Stimulated activated naive CD8-positive, alpha-beta T cell treated with anti-CD3 and anti-CD28 coated beads, Interleukin-15, amount 100 ng/mL, for 72 hours (primary cell): ENCODE results near the gene PPM1M.

ENCODE experiments used
- ATAC-seq: fragments of 150-1000 bp; cut with Tn5 transposase; 2 replicates; pipeline ENCODE4 v1.10.0; 2021; ENCODE audit warnings: mild to moderate bottlenecking, moderate library complexity
- DNase-seq, 2 donors: peaks; one replicate each; pipeline ENCODE4 v3.0.0; 2021 to 2022
- H3K27ac Mint-ChIP-seq, 2 donors: one replicate each; pipeline ENCODE4 v1.8.0; 2022; ENCODE audit warnings: mild to moderate bottlenecking in 2 of 2, mixed read lengths in 2 of 2, moderate library complexity in 2 of 2
- H3K27me3 Mint-ChIP-seq: one replicate; pipeline ENCODE4 v1.8.0; 2022; ENCODE audit warnings: mixed read lengths
- H3K4me1 Mint-ChIP-seq: one replicate; pipeline ENCODE4 v1.8.0; 2022; ENCODE audit warnings: mild to moderate bottlenecking, mixed read lengths
- H3K4me3 Mint-ChIP-seq, 2 donors: one replicate each; pipeline ENCODE4 v1.8.0; 2022; ENCODE audit warnings: mild to moderate bottlenecking in 2 of 2, mixed read lengths in 2 of 2, moderate library complexity in 1 of 2
- H3K9me3 Mint-ChIP-seq, 2 donors: one replicate each; pipeline ENCODE4 v1.8.0; 2022; ENCODE audit warnings: mixed read lengths in 2 of 2

PPM1M gene

DNA sequence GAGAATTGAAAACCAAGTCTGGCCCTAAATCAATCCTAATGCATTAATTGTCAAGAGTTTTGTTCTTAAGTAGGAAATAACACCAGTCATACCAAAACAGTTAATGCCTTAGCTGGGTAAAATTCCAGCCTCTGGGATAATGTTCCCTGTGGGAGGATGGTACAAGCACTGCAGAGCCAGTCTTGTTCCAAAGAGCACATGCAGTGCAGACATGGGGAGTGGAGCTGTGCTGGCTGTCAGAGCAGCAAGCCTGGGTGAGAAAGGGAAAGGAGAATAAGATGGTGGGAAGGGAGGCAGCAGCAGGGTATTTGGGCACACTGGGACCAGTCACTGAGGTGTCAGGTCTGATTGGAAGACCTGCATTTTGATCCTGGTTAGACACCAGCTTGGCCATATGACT, 35.5 kb upstream of the PPM1M start:
- Mint-ChIP-seq H3K9me3 (no peaks in the 10 kb centered on the region), H3K4me3 (no peak overlapping the region), H3K27me3 (no peaks in the 10 kb centered on the region), H3K27ac (peak overlapping the region in 1 of 2 donors; percentile 72), H3K4me1 (peaks cover 2% of the 10 kb centered on the region)
- DNase-seq, result no peak
- ATAC-seq, result no peak

DNA sequence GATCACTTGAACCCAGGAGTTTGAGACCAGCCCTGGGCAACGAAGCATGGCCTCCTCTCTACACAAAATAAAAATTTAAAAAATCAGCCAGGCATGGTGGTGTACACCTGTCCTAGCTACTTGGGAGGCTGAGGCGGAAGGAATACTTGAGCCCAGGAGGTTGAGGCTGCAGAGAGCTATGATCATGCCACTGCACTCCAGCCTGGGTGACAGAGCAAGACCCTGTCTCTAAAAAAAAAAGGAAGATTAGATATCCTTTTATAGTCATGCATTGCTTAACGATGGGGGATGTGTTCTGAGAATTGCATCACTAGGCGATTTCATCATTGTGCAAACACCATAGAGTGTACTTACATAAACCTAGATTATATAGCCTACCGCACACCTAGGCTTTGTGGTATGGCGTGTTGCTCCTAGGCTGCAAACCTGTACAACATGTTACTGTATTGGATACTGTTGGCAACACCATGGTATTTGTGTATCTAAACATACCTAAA, 35.0 kb upstream of the PPM1M start:
- DNase-seq, result no peak
- no peaks in the 10 kb centered on the region for H3K4me1 Mint-ChIP-seq
- H3K9me3 Mint-ChIP-seq, result no peaks in the 10 kb centered on the region
- no peak for ATAC-seq
- no peaks in the 10 kb centered on the region for H3K27me3 Mint-ChIP-seq
- H3K4me3 Mint-ChIP-seq, result no peak overlapping the region
- H3K27ac Mint-ChIP-seq, result no peak overlapping the region

DNA sequence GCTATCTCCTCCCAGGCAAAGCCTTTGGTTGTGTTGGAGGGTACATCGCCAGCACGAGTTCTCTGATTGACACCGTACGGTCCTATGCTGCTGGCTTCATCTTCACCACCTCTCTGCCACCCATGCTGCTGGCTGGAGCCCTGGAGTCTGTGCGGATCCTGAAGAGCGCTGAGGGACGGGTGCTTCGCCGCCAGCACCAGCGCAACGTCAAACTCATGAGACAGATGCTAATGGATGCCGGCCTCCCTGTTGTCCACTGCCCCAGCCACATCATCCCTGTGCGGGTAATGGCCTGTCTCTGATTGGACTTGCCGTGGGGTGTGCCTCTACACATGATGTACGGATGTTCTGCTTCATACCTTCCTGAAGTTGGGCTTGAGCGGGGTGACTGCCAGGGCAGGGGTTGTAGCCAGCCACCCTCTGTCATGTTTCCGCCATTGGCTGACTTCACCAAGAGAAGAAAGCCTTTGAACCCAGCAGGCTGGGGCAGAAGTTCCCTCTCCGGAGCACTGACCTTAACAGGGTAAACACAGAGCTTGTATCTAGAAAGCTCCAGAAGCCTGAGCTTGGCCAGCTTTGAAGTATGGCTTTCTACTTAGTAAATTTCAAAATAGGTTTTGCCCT, 34.2 kb upstream of the PPM1M start:
- Mint-ChIP-seq H3K4me3 (no peak overlapping the region), H3K9me3 (no peaks in the 10 kb centered on the region), H3K4me1 (peaks cover under 1% of the 10 kb centered on the region), H3K27me3 (no peaks in the 10 kb centered on the region), H3K27ac (no peak overlapping the region)
- DNase-seq (no peak), ATAC-seq (no peak)

DNA sequence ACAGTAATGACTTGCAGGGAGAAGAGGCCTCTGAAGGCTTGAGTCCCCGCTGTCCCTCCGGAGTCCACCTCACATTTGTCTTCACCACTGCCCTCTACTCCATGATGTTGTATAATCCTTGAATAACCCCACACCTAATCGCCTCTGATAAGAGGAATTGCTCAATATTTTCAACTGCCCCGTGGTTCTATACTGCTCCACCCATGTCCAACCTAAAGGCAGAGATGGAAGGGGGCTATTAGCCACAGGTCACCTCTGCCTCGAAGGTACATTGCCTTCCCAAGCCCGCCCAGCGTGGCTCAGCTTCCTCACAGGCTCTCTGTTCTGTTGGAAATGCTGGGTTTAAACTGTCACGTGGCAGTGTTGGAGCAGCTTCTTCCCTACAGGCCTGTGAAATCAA, 32.6 kb upstream of the PPM1M start:
- no peak for DNase-seq
- H3K9me3 Mint-ChIP-seq, result no peaks in the 10 kb centered on the region
- no peak overlapping the region for H3K4me3 Mint-ChIP-seq
- H3K4me1 Mint-ChIP-seq, result peaks cover 17% of the 10 kb centered on the region
- no peaks in the 10 kb centered on the region for H3K27me3 Mint-ChIP-seq
- no peak overlapping the region for H3K27ac Mint-ChIP-seq
- no peak for ATAC-seq

DNA sequence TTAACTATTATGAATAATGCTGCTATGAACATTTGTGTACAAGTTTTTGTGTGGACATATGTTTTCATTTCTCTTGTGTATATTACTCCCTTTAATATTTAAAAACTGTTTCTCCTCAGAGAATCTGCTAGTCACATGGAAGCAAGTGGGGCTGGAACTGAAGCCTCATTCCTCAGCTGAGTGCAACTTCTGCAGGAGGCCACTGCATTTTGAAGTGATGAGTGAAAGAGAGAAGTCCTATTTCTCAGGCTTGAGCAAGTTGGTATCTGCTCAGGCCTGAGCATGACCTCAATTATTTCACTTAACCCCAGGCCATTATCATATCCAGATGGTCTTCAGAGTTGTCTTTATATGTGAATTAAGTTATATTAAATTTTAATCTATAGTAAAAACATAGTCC, 31.7 kb upstream of the PPM1M start:
- no peaks in the 10 kb centered on the region for H3K27me3 Mint-ChIP-seq
- H3K9me3 Mint-ChIP-seq, result no peaks in the 10 kb centered on the region
- DNase-seq, result no peak
- peaks cover 26% of the 10 kb centered on the region for H3K4me1 Mint-ChIP-seq
- ATAC-seq, result no peak
- H3K4me3 Mint-ChIP-seq, result no peak overlapping the region
- no peak overlapping the region for H3K27ac Mint-ChIP-seq

DNA sequence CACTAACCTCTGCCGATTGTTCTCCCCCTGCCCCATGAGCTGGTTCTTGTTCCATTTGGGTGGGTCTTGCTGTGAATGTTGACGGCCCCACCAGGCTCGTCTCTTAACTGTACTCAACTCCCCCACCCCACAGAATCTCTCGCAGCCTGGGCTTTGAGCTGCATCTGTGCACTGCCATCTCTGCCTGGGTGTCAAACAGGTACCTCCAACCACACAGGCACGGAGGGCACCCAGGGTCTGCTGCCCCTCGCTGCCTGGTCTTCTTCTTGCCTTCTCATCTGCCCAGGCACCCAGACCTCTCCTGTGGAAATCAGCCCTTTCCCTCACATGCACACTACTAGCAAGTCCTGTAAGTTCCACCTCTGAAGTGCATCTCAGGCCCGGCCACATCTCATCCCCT, 30.2 kb upstream of the PPM1M start:
- Mint-ChIP-seq H3K27ac (no peak overlapping the region), H3K4me3 (no peak overlapping the region), H3K9me3 (no peaks in the 10 kb centered on the region), H3K4me1 (peaks cover 40% of the 10 kb centered on the region), H3K27me3 (no peaks in the 10 kb centered on the region)
- DNase-seq (no peak), ATAC-seq (no peak)

DNA sequence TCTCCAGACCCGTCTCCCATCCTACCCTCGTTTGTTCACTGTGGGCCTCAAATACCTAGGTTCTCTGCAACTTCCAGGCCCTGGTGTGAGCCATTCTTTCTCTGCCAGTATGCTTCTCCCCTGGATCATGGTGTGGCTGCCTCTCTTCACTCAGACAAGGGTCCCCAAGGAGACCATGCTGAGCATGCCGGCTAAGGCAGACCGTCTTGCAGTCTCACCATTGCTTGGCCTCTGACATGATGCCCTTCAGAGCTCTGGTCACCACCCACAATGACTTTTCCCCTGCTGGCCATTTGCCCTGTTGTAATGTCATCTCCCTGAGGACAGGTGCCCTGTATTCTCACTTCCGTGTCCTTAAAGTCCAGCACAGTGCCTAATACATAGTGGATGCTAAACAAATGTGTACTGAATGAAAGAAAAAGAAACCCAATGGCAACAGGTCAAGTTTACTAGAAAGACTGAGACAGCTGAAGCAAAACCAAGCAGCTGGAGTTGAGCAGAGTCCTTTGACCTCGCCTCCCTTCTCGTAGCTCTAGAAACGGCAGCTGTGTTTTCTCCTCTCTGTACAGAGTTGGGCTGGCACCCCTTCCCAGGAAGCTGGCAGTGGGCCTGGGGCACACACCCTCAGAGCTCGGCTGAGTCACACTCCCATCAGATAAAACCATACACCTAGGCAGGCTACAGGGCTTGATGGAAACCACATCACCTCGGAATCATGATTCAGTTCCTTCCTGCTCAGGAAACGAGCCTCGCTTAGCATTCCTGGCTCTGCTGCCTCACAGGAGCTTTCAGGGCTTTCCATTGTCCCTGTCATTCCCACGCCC, 28.8 kb upstream of the PPM1M start:
- peak overlapping the region; percentile 75 to 89 for H3K27ac Mint-ChIP-seq
- H3K4me1 Mint-ChIP-seq, result peaks cover 54% of the 10 kb centered on the region
- DNase-seq (no peak), ATAC-seq (peak; percentile 44)
- peak overlapping the region; percentile 73 to 77 for H3K4me3 Mint-ChIP-seq
- no peaks in the 10 kb centered on the region for H3K9me3 Mint-ChIP-seq
- H3K27me3 Mint-ChIP-seq, result no peaks in the 10 kb centered on the region

DNA sequence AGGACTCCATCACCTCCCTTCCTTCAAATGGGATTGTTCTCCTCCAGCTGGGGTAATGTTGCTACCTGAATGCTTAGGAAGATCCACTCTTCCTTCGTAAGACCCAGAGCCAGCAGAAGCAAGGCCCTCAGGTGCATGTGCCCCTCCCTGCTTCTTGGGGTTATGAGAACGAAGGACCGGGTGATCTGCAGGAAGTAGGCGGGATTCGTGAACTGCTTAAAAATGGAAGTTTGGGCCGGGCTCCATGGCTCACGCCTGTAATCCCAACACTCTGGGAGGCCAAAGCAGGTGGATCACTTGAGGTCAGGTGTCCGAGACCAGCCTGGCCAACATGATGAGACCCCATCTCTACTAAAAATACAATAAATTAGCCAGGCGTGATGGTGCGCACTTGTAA, 28.2 kb upstream of the PPM1M start:
- Mint-ChIP-seq H3K27ac (peak overlapping the region; percentile 79 to 89), H3K27me3 (no peaks in the 10 kb centered on the region), H3K4me1 (peaks cover 60% of the 10 kb centered on the region), H3K9me3 (no peaks in the 10 kb centered on the region), H3K4me3 (peak overlapping the region; percentile 73 to 77)
- ATAC-seq, result no peak
- no peak for DNase-seq

DNA sequence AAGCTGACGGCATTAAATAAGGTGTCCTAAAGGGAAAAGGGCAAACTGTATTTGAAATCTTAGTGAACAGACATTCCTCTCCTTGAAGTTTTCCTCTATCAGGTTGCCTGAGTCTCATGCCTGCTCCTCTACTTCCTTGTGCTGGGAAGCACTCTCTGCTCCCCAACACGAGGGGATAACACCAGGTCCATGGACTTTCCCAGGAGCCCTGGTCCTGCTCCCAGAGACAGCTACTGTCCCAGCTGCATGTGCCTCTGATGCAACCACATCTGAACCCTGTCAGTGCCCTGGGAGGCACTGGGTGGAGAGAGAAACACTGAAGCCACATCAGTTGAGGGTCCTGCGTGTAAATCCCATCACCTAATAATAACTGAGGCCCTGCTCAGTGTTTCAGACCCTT, 27.5 kb upstream of the PPM1M start:
- peaks cover 67% of the 10 kb centered on the region for H3K4me1 Mint-ChIP-seq
- DNase-seq (no peak), ATAC-seq (no peak)
- H3K27me3 Mint-ChIP-seq, result no peaks in the 10 kb centered on the region
- peak overlapping the region; percentile 79 to 89 for H3K27ac Mint-ChIP-seq
- no peaks in the 10 kb centered on the region for H3K9me3 Mint-ChIP-seq
- peak overlapping the region; percentile 73 to 77 for H3K4me3 Mint-ChIP-seq

DNA sequence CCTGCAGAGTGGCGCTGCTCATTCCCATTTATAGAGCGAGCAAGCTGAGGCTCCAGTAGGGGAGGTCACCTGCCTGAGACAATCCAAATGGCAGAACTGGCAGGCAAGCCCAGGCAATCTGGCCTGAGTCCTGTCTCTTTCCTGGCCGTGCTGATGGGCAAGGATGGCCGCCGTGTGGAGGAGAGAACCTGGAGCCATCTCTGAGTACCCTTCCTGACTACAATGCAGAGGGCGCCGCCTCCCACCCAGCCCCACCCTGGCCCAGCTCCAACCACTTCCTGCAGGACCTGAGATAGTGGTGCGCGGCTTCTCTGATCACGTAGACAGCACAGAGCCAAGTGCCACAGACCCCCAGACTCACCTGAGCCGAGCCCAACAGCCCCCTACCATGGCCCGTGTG, 27.1 kb upstream of the PPM1M start:
- Mint-ChIP-seq H3K9me3 (no peaks in the 10 kb centered on the region), H3K4me3 (peak overlapping the region; percentile 73 to 77), H3K27me3 (no peaks in the 10 kb centered on the region), H3K4me1 (peaks cover 71% of the 10 kb centered on the region), H3K27ac (peak overlapping the region; percentile 79 to 89)
- DNase-seq, result no peak
- peak; percentile 64 for ATAC-seq

DNA sequence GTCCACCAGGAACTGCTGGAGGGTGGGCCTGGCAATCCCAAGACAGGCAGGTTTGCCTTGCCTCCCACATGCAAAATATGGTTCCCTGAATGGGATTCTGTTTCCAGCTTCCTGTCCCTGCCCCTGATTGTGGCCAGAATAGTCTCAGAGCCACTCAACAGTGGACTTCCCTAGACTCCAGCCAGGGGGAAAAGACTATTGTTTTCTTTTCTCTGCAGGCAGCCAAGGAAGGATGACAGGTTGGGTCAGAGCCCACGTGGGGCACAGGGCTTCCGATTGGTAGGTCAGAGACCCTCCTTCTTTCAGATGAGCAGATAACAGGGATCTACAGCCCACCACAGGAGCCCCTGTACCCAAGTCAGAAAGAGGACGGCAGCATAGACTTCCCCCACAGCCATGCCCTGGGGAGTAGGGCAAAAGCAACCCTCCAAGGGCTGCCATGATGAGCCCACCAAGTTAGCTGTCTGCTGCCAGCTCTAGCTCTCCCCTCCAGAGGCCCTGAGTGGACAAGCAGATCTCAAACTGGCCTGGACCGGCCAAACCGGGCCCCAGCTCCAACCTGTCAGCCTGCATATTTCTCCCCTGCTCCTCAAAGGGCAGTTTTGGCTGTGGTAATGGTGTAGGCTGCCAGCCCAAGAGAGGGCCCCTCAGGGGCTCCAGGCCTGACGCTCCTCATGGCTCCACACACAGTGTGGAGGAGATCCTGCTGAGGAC, 26.5 kb upstream of the PPM1M start:
- Mint-ChIP-seq H3K9me3 (no peaks in the 10 kb centered on the region), H3K27ac (peak overlapping the region; percentile 36 to 89), H3K4me1 (peaks cover 77% of the 10 kb centered on the region), H3K4me3 (peak overlapping the region; percentile 51 to 63), H3K27me3 (no peaks in the 10 kb centered on the region)
- ATAC-seq (no peak), DNase-seq (no peak)

DNA sequence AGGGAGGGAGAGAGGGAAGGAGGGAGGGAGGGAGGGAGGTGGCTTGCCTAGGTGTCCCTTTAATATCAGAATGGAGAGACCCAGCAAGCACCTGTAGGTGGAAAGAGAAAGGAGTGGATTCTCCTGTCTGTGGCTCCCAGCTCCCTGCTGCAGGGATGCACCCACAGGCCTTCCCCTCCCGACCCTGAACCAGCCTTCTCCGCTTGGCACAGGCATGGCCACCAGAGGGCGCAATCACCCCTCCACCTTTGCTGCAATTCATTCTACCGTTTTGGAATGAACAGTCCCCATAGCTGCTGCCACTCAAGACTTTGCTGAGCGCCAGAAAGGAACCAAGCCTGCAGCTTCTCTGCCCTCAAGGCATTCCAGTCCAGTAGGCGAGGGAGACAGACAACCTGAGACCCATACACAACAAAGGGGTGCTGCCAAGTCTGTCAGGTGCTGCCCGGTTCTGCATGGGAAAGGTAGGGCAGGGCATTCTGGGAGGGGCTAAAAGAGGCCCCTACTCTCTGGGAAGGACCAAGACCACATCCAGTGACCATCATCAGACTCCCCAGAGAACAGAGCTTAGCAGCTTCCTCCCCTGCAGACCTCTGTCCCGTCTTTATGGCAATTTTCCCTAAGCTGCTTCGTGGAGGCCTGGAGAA, 25.1 kb upstream of the PPM1M start:
- no peak overlapping the region for H3K27ac Mint-ChIP-seq
- peaks cover 91% of the 10 kb centered on the region for H3K4me1 Mint-ChIP-seq
- no peaks in the 10 kb centered on the region for H3K27me3 Mint-ChIP-seq
- H3K4me3 Mint-ChIP-seq, result peak overlapping the region; percentile 42 to 65
- ATAC-seq, result peak; percentile 76
- DNase-seq, result peak; percentile 86 to 88
- no peaks in the 10 kb centered on the region for H3K9me3 Mint-ChIP-seq

DNA sequence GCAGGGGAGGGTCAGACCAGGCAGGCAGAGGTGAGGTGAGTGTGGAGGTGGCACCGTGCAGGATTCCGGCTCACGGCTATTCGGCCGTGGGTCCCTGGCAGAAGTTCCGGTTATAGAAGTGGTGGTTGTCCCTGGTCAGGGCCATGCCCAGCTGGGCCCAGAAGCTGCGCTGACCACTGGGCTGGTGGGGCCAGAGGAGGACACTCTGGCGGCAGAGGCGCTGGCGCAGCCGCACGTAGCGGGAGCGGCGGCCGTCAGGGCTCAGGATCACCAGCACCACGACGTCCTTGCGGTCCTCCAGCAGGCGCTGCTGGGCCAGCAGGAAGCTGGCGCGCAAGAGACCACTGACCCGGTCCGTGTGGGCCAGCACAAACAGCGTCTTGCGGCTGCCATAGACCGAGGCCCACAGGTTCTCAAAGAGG, 24.4 kb upstream of the PPM1M start:
- Mint-ChIP-seq H3K9me3 (no peaks in the 10 kb centered on the region), H3K27ac (no peak overlapping the region), H3K4me3 (peak overlapping the region; percentile 83 to 90), H3K4me1 (peaks cover 98% of the 10 kb centered on the region), H3K27me3 (no peaks in the 10 kb centered on the region)
- ATAC-seq (no peak), DNase-seq (no peak)

DNA sequence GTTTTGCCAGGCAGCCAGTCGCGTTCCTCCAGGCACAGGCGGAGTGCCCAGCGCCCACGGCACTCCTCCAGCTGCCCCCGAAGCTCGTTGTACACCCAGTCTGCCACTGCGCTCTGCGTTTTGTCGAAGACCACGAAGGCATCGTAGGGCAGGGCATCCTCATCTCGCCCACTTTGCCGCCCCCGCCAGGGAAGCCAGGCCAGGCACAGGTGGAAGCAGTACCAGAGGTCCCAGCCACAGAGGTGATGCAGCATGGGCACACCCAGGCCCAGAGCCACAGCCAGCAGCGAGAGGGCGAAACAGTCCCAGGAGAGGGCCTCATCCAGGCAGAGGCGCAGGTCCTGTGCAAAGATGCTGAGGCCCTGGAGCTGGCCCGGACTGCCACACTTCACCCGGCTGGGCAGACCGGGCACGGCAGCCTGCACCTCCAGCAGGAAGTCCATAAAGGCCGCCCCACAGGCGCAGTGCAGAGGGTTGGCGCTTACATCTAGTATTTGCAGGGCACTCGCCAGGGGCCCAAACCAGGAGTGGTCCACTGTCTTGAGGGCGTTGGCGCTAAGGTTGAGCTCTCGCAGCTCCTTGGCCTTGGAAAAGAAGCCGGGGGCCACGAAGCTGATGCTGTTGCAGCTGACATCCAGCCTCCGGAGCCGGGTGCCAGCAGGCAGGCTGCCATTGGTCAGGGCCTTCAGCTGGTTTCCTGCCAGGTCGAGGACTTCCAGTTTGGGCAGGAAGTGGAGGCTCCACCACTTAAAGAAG, 23.8 kb upstream of the PPM1M start:
- Mint-ChIP-seq H3K27me3 (no peaks in the 10 kb centered on the region), H3K4me3 (peak overlapping the region; percentile 83 to 90), H3K4me1 (peaks cover 99% of the 10 kb centered on the region), H3K9me3 (no peaks in the 10 kb centered on the region), H3K27ac (peak overlapping the region; percentile 91)
- DNase-seq (peak in 1 of 2 donors; percentile 76), ATAC-seq (peak; percentile 64)
